ENCODE results near the gene BCL2L11. TPM values are rescaled to one million over a fixed set of nuclear protein-coding genes. Genes with fewer than 3 reads are reported as not detected.

Gene BCL2L11
- total and polyA plus RNA-seq, 9 of the 15 experiments (the other 6 are each of a cell fraction or from before 2014, with no cell fraction given) = 2.2 to 18.8 (median 5.0) TPM

GRCh38 chr2:111121828-111122630, 1.3 kb downstream of the BCL2L11 start (continued):
- TF ChIP-seq CCNT2 (IDR thresholded peaks at IDR 0.05; ENCODE audit: borderline replicate concordance, extremely low read depth, insufficient read length, low read depth, low read length) (peak; percentile 75), L3MBTL2 (IDR thresholded peaks at IDR 0.05) (peak; percentile 93), SRF (CRISPR knock-in tag; IDR thresholded peaks at IDR 0.05) (peak in 1 of 2 experiments; percentile 34; a peak in 1 of 4 replicates), PHF8 (IDR thresholded peaks at IDR 0.05; ENCODE audit: borderline replicate concordance, low read length) (peak; percentile 52; the same call in 1 of the 2 replicates), HINFP (tag; conservative IDR thresholded peaks at IDR 0.05; ENCODE audit: low read depth) (0 out of 2 replicates have a peak, but pooled peaks have one; percentile 53), ESRRB (CRISPR knock-in tag; IDR thresholded peaks at IDR 0.05; ENCODE audit: borderline replicate concordance) (no peak), NR1H2 (CRISPR knock-in tag; IDR thresholded peaks at IDR 0.05) (0 out of 2 replicates have a peak, but pooled peaks have one; percentile 48), RBM39 (optimal IDR thresholded peaks at IDR 0.05; ENCODE audit: low read depth, low read length) (no peak), ZNF609 (CRISPR knock-in tag; IDR thresholded peaks at IDR 0.05; ENCODE audit: borderline replicate concordance) (no peak), RAD51 (IDR thresholded peaks at IDR 0.05; ENCODE audit: borderline replicate concordance, low read depth) (no peak), ZNF224 (CRISPR knock-in tag; IDR thresholded peaks at IDR 0.05) (peak; percentile 34; the same call in 1 of the 2 replicates), CBFB (CRISPR knock-in tag; IDR thresholded peaks at IDR 0.05) (0 out of 2 replicates have a peak, but pooled peaks have one; percentile 67), SP2 (IDR thresholded peaks at IDR 0.05; ENCODE audit: extremely low read depth, low read depth, low read length, poor library complexity, severe bottlenecking) (peak; percentile 41), FOS (IDR thresholded peaks at IDR 0.05; ENCODE audit: extremely low read depth, insufficient read length) (peak; percentile 78), FOXM1 (IDR thresholded peaks at IDR 0.05; ENCODE audit: low read depth) (no peak), FOXM1 (CRISPR knock-in tag; IDR thresholded peaks at IDR 0.05; ENCODE audit: low read depth) (0 out of 2 replicates have a peak, but pooled peaks have one; percentile 40), STAT5A (IDR thresholded peaks at IDR 0.05; ENCODE audit: borderline replicate concordance, low read length) (no peak)
- TF ChIP-seq, protein P1, sequence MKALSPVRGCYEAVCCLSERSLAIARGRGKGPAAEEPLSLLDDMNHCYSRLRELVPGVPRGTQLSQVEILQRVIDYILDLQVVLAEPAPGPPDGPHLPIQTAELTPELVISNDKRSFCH (CRISPR knock-in tag; IDR thresholded peaks at IDR 0.05) = no peak
- TF ChIP-seq, protein P1 (tag; IDR thresholded peaks at IDR 0.05) = no peak
